Epithelial cell of proximal tubule (primary cell): ENCODE results near the gene SH3BP2. TPM values are rescaled to one million over a fixed set of nuclear protein-coding genes. Genes with fewer than 3 reads are reported as not detected.

ENCODE experiments used
- DNase-seq: peaks from one replicate; pipeline ENCODE4 v3.0.0-alpha.2; 2011; ENCODE audit warnings: low read depth
- H3K4me3 ChIP-seq: 2 replicates; pipeline ENCODE4 v1.5.1; 2011; ENCODE audit warnings: low read depth, mild to moderate bottlenecking, low read length
- total RNA-seq: library from RNA; depleted of rRNA; stranded (reverse); fragments of >200 nt; gene quantifications from 2 replicates; pipeline ENCODE4 v1.2.3, GENCODE V29; 2015
- TF ChIP-seq, protein P1 (sequence below): conservative IDR thresholded peaks from 2 replicates; pipeline ENCODE4 v1.5.1; 2012; ENCODE audit warnings: low read depth, mild to moderate bottlenecking, low read length

SH3BP2 gene
- total RNA-seq, 1 donor from 2014 or later, result 53.3 TPM

DNA sequence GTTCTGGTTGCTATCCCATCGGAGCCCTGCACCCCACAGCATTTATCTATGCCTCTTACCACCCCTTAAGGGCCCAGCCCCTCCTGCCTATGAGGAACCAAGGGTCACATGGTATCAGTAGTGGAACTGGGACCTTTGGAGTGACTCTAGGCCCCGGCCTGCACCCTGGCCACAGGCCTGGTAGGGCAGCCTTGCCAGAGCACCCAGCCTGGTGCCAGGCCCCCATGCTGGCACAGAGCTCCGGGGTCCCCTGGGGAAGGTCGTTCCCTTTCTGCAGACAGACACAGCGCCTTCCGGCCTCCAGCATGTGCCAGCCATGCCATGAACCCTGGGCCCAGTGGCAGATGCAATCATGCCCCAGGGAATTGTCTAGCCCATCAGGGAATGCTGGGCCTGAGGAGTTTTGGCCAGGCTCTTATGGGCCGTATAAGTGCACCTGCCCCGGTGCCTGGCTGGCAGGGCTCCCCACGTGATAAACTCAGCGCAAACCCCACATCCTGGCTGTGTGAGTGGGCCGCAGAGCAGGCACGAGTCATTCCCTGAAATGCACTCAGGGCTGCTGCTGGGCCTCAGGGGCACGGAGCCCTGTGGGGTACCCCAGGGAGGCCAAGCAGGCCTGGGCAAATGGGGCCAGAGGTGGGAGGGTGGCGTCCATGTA is 30.9 kb downstream of the SH3BP2 start:
- TF ChIP-seq, protein P1, sequence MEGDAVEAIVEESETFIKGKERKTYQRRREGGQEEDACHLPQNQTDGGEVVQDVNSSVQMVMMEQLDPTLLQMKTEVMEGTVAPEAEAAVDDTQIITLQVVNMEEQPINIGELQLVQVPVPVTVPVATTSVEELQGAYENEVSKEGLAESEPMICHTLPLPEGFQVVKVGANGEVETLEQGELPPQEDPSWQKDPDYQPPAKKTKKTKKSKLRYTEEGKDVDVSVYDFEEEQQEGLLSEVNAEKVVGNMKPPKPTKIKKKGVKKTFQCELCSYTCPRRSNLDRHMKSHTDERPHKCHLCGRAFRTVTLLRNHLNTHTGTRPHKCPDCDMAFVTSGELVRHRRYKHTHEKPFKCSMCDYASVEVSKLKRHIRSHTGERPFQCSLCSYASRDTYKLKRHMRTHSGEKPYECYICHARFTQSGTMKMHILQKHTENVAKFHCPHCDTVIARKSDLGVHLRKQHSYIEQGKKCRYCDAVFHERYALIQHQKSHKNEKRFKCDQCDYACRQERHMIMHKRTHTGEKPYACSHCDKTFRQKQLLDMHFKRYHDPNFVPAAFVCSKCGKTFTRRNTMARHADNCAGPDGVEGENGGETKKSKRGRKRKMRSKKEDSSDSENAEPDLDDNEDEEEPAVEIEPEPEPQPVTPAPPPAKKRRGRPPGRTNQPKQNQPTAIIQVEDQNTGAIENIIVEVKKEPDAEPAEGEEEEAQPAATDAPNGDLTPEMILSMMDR, result no peak
- no peak overlapping the region for H3K4me3 ChIP-seq
- no peak for DNase-seq

GRCh38 chr4:2824329-2824835 is 31.5 kb downstream of the SH3BP2 start:
- DNase-seq, result no peak
- no peak overlapping the region for H3K4me3 ChIP-seq
- TF ChIP-seq, protein P1, result no peak

- TF ChIP-seq, protein P1, result no peak
- DNase-seq, result no peak
- H3K4me3 ChIP-seq, result no peak overlapping the region
These were observed 32.0 kb downstream of the SH3BP2 start for GRCh38 chr4:2824836-2825381.

DNA sequence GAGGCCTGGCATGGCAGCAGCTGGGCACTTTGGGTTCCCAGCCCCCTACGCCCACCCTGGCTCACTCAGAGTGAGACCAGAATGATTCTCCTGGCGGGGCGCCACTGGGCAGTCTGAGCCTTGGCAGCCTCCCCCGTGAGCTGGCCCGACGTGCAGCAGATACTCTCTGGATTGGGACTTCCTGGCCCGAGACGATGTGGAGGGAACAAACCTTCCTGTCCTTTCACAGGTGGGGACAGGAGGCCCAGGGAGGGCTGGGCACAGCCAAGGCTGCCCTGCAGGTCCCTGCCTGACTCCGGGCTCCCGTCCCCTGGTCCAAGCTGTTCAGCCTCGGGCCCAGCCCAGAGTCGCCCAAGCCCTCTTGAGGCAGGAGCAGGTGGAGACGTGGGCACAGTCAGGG is 32.9 kb downstream of the SH3BP2 start:
- TF ChIP-seq, protein P1, result no peak
- no peak for DNase-seq

DNA sequence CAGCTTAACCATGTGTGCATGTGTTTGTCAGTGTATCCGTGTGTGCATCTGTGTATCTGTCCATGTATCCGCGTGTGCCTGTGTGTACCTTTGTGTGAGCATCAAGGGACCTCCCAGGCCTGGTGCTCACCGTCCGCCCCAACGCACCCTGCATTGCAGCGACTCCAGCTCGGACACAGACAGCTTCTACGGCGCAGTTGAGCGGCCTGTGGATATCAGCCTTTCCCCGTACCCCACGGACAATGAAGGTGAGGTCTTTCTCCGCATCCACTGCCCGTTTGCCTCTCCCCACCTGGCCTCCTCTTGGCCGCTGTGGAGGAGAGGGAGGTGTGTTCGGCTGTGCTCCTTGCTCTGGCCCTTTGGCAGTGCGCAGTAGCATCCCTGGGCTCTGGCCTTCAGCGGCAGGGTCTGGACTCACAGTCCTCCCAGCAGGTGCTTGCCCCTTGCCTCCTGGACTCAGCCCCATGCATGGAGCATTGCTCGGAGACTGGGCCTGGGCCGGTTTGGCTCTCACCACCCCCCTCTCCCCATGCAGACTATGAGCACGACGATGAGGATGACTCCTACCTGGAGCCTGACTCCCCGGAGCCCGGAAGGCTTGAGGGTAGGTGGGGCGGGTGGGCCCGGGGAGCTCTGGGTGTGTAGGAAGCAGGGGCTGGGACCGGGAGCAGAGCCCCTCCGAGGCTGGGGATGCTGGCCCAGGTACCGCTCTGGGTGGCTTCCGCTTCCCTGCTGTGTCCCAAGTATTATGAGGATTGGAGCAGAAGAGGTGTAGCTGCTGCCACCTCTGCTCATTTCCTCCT is 34.4 kb downstream of the SH3BP2 start:
- no peak for DNase-seq
- TF ChIP-seq, protein P1, result no peak
- no peak overlapping the region for H3K4me3 ChIP-seq

More for the DNA sequence above, 32.9 kb downstream of the SH3BP2 start:
- H3K4me3 ChIP-seq, result no peak overlapping the region

DNA sequence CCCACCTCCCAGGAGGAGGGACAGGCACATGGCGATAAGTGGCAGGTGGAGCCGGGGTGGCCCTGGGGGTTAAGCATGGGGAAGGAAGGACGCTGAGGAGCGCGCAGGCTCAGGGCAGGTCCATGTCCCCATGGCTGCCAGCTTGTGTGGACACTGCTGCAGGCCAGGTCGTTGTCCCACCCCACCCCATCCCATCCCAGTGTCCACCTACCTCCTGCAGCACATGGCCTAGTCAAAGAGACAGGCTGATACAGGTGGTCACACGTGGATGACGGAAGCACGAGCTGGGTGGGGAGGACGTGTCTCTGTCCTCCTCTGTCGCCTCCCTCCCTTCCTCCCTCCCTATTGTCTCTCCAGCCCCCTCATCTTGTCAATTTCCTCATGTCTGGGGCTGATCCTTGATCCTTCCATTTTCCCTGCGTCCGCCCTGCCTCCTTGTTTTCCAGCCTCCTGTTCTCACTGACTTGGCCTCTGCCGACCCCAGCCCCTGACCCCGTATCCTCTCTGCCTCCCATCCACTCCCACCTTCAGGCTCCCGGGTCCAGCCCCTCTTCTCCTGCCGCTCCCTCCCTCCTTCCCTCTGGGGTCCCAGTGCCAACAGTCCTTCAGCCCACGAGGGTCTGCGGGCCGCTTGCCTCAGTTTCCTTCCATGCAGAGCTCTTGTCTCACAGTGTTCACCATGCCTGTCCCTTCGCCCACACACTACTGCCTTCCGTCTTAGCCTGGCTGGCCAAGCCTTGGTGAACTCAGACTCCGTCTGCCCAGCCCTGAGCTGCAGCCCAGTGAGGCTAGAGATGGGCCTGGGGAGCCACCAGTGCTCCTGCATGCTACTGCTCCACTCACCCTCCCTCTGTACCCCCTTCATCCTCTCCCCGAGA is 35.2 kb downstream of the SH3BP2 start:
- DNase-seq, result no peak
- TF ChIP-seq, protein P1, result no peak
- no peak overlapping the region for H3K4me3 ChIP-seq
